GM20000 (cell line): ENCODE results near the gene PAN2.

ENCODE experiments used
- DNase-seq: peaks from one replicate; pipeline ENCODE4 v3.0.0; 2012; ENCODE audit warnings: low spot score
- TF ChIP-seq, protein P1 (sequence below): IDR thresholded peaks from 2 replicates; pipeline ENCODE4 v1.5.1; 2012; ENCODE audit warnings: mild to moderate bottlenecking, control low read depth; ENCODE audit errors: extremely low read depth, missing control alignments

PAN2 gene

DNA sequence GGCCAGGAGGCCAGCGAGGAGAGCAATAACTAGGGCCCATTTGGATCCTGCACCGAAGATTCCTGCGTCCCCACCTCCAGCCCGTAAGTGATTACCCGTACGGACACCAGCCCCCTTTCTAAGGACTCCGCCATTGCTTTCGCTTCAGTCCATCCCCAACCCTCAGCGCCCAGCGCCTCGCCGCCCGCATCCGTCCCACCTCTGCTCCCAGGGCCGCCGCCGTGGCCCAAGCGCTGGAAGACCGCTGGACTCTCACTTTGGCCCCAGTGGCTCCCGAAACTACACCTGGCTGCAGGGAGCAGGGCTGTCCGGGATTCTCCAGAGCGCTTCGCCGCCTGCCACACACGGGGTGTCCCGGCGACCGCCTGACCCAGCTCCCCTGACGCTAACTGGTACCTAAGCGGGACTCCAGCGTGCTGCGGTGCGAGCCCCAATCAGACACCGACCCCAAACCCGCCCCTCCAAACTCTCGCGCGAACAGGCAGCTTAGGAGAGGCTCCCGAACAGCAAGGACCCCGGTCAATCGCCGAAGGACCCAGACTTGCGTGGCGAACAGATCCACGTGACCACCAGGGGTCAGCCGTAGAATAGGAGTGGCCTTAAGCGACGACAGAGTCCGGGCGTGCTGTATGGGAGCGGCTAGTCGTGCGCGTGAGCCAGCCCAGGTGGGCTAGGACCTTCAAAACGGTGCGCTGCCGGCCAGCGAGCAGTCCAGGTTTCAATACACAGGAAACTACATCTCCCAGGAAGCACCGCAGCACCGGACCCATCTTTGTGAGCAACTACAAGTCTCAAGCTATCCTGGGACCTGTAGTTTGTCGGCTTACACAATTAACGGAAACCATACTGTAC, 18.0 kb downstream of the PAN2 start, which contains the start of gene CNPY2:
Gene CNPY2 (minus strand): TSS at position 367 of the 852 bp plus-strand sequence. CDS start 771 bp downstream, outside the sequence.
- peak; percentile 91 for DNase-seq
- TF ChIP-seq, protein P1, sequence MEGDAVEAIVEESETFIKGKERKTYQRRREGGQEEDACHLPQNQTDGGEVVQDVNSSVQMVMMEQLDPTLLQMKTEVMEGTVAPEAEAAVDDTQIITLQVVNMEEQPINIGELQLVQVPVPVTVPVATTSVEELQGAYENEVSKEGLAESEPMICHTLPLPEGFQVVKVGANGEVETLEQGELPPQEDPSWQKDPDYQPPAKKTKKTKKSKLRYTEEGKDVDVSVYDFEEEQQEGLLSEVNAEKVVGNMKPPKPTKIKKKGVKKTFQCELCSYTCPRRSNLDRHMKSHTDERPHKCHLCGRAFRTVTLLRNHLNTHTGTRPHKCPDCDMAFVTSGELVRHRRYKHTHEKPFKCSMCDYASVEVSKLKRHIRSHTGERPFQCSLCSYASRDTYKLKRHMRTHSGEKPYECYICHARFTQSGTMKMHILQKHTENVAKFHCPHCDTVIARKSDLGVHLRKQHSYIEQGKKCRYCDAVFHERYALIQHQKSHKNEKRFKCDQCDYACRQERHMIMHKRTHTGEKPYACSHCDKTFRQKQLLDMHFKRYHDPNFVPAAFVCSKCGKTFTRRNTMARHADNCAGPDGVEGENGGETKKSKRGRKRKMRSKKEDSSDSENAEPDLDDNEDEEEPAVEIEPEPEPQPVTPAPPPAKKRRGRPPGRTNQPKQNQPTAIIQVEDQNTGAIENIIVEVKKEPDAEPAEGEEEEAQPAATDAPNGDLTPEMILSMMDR, result no peak

DNA sequence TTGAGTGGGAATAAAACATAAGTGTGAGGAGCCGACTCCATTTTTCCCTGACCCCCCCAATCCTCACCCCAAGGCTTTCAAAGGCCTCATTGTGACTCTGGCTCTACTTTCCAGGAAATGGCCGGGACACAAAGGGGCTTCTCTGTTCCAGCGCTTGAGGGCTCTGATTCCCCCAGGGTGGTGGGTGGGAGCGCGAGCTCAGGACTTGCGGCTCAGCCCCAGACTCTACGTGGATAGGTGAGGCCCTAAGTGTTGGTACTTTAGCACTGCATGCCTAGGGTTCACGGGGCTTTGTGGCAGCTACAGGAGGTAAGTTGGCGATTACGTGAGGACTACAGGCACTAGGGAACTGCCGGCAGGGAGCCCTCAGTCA, 18.6 kb downstream of the PAN2 start:
- DNase-seq, result no peak

DNA sequence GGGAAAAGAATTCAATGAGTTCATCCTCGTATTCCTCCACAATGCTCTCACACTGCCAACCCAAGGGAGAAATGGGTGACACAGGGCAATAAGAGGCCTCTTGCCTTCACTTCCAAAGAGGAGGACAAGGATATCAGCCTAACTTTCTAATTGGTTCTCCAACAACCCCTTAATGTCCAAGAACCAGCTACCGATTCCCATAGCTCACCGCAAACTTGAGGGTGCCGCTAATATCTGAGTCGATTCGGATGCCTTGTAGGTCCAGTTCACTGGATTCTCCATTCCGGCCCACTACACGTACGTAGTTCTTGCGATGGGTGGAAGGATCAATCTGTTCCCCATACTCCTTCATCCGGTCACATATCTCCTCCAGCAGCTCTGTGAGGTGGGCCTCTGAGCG, 22.8 kb downstream of the PAN2 start:
- DNase-seq, result no peak
- TF ChIP-seq, protein P1, result no peak

More for the DNA sequence above, 18.6 kb downstream of the PAN2 start:
- TF ChIP-seq, protein P1, result no peak

DNA sequence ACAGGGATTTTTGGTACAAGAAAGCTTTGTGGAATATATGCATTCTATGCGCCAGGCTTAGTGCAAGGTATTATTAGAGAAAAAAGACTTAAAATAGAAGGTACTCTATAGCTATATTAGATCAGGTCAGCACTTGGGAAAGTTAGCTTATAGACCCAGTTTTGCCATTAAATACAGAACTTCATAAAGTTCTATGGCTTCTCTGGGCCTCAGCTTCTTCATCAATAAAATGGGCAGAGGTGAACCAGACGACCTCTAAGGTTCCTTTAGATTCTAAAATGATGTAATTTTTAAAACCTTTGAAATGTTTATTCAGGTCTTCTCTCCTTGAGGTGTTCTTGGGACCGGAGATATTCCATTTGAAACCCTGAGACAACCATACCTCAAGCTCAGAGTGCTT, 25.1 kb downstream of the PAN2 start:
- DNase-seq, result no peak
- TF ChIP-seq, protein P1, result no peak

DNA sequence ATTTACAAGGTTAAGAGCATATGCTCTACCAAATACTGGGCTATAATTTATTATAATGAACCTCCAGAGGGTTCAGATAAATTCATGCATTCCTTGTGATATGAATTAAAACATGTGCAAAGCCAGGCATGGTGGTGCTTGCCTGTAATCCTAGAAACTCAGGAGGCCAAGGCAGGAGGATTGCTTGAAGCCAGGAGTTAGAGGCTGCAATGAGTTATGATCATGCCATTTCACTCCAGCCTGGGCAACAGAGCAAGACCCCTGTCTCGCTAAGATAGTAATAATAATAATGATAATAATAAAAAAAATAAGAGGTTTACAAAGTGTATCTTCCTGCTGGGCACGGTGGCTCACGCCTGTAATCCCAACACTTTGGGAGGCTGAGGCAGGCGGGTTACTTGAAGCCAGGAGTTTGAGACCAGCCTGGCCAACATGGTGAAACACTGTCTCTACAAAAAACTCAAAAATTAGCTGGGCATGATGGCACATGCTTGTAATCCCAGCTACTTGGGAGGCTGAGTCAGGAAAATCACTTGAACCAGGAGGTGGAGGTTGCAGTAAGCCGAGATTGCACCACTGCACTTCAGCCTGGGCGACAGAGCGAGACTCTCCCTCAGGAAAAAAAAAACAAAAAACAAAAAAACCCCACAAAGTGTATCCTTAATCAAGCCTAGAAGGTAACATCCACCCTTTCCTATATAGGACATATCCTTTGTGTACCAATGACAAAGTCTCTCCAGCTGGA, 26.4 kb downstream of the PAN2 start:
- TF ChIP-seq, protein P1, result no peak
- no peak for DNase-seq

DNA sequence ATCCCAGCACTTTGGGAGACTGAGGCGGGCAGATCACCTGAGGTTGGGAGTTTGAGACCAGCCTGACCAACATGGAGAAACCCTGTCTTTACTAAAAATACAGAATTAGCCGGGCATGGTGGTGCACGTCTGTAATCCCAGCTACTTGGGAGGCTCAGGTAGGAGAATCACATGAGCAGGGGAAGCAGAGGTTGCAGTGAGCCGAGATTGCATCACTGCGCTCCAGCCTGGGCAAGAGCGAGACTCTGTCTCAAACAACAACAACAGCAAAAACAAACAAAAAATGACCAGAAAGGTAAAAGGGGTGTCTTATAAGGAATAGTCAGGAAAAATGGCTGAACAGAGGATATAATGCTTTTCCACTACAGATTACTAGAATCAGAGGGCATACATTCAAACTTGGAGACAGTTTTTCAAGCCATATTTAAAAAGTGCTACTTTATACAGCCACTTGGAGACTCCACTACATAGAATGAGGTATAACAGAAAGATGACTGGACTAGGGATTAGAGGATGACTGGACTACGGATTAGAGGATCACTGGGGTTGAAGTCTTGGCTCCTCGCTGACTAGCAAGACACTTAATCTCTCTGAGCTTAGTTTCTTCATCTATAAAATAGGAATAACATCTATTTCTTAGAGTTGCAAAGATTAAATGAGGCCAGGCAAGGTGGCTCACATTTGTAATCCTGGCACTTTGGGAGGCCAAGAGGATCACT, 28.8 kb downstream of the PAN2 start:
- no peak for DNase-seq
- TF ChIP-seq, protein P1, result no peak
